HCT116 (cell line): ENCODE measurements around the gene OGA. TPM values are rescaled to one million over a fixed set of nuclear protein-coding genes. Genes with fewer than 3 reads are reported as not detected.

Source experiments
- ATAC-seq: fragments of 200-7000 bp; cut with Tn5 transposase; 2 replicates; pipeline ENCODE4 v1.9.1; 2020; ENCODE audit warnings: mild to moderate bottlenecking, moderate library complexity
- BruUV-seq: library from RNA; stranded (reverse); fragments of 400-500 nt; replicated peaks from 2 replicates; lab custom pipeline; 2021; lab: Mats Ljungman, UMichigan
- CTCF ChIA-PET: fragments of 300-600 bp; sonication (Branson Sonifier 250); formaldehyde crosslinking; loops from one replicate; lab custom pipeline; 2021; ENCODE audit warnings: antibody characterized with exemption; lab: Charles Lee
- POLR2A ChIA-PET: fragments of 300-600, 350-600 bp; sonication (Branson Sonifier 250); formaldehyde crosslinking; loops from one replicate; lab custom pipeline; 2021; ENCODE audit warnings: antibody characterized with exemption; lab: Charles Lee
- RAD21 ChIA-PET, 2 experiments: fragments of 300-600 bp; sonication (Branson Sonifier 250); formaldehyde crosslinking; loops; one replicate each; lab custom pipeline; 2023; ENCODE audit warnings: low total read pairs in 2 of 2; ENCODE audit not compliant: uncharacterized antibody in 2 of 2, unreplicated experiment in 2 of 2, low non-redundant PET in 1 of 2; lab: Charles Lee
- DNase-seq: peaks from one replicate; pipeline ENCODE4 v3.0.0-alpha.2; 2010; ENCODE audit warnings: low read depth, low spot score
- H2AFZ ChIP-seq: fragments of 200-600 bp; shearing (Covaris generic), sonication (generic); 2 replicates; pipeline ENCODE4 v1.6.1; 2017; ENCODE audit warnings: low read depth, mixed run types, mixed read lengths, antibody characterized with exemption, low read length; ENCODE audit not compliant: poor library complexity, severe bottlenecking
- H3K27ac ChIP-seq: 2 replicates; pipeline ENCODE4 v1.5.1; 2012; ENCODE audit warnings: low read depth, low read length
- H3K27me3 ChIP-seq: fragments of 200-600 bp; sonication (generic); 2 replicates; pipeline ENCODE4 v1.6.1; 2016; ENCODE audit warnings: mixed run types, low read length, mixed read lengths; ENCODE audit not compliant: insufficient read depth
- H3K36me3 ChIP-seq, 2 experiments: fragments of 200-500 bp in 1 of 2; fragments of 200-600 bp in 1 of 2; sonication (Bioruptor generic) in 1 of 2; sonication (generic) in 1 of 2; 2 replicates each; pipeline versions ENCODE4 v1.5.1 to v1.6.1; 2014 to 2016; ENCODE audit warnings: low read length in 2 of 2, inconsistent platforms in 1 of 2, mixed read lengths in 1 of 2, mixed run types in 1 of 2; ENCODE audit not compliant: insufficient read depth in 2 of 2, control insufficient read depth in 1 of 2
- H3K4me1 ChIP-seq, 2 experiments: fragments of 200-600 bp in 1 of 2; sonication (generic) in 1 of 2; 2 replicates each; pipeline versions ENCODE4 v1.5.1 to v1.6.1; 2012 to 2017; ENCODE audit warnings: low read length in 2 of 2, inconsistent platforms in 1 of 2, mild to moderate bottlenecking in 1 of 2, mixed read lengths in 1 of 2, mixed run types in 1 of 2, moderate library complexity in 1 of 2; ENCODE audit not compliant: insufficient read depth in 2 of 2, control insufficient read depth in 1 of 2
- H3K4me2 ChIP-seq: fragments of 200-600 bp; sonication (generic); 2 replicates; pipeline ENCODE4 v1.6.1; 2017; ENCODE audit warnings: mixed run types, low read length, mixed read lengths
- H3K4me3 ChIP-seq, 2 experiments: fragments of 200-600 bp in 1 of 2; sonication (generic) in 1 of 2; replicated peaks in 1 of 2; 2 replicates each; pipeline ENCODE4 v1.5.1; 2011 to 2016; ENCODE audit warnings: low read length in 2 of 2, control low read depth in 1 of 2, low read depth in 1 of 2, mild to moderate bottlenecking in 1 of 2, mixed read lengths in 1 of 2, mixed run types in 1 of 2
- H3K79me2 ChIP-seq: fragments of 200-600 bp; sonication (generic); 2 replicates; pipeline ENCODE4 v1.6.1; 2017; ENCODE audit warnings: mild to moderate bottlenecking, mixed run types, low read length, moderate library complexity, mixed read lengths; ENCODE audit not compliant: insufficient read depth
- H3K9ac ChIP-seq: fragments of 200-600 bp; sonication (generic); 2 replicates; pipeline ENCODE4 v1.6.1; 2016; ENCODE audit warnings: low read length, mixed read lengths
- H3K9me2 ChIP-seq: fragments of 200-600 bp; sonication (generic), shearing (Covaris generic); 2 replicates; pipeline ENCODE4 v1.6.1; 2017; ENCODE audit warnings: mixed run types, mild to moderate bottlenecking, moderate library complexity; ENCODE audit not compliant: insufficient read depth
- H3K9me3 ChIP-seq, 2 experiments: fragments of 200-500 bp in 1 of 2; fragments of 200-600 bp in 1 of 2; sonication (Bioruptor generic) in 1 of 2; sonication (generic) in 1 of 2; 2 replicates each; pipeline ENCODE4 v1.6.1; 2014 to 2017; ENCODE audit warnings: low read length in 2 of 2, mixed read lengths in 2 of 2, inconsistent platforms in 1 of 2, low read depth in 1 of 2, mild to moderate bottlenecking in 1 of 2, mixed run types in 1 of 2, moderate library complexity in 1 of 2; ENCODE audit not compliant: control insufficient read depth in 1 of 2, insufficient read depth in 1 of 2
- H4K20me1 ChIP-seq: fragments of 200-600 bp; sonication (generic), shearing (Covaris generic); 2 replicates; pipeline ENCODE4 v1.6.1; 2017; ENCODE audit warnings: mixed run types, mild to moderate bottlenecking, moderate library complexity; ENCODE audit not compliant: insufficient read depth
- ELF1 ChIP-seq: IDR thresholded peaks from 2 replicates; pipeline ENCODE4 v1.6.1; 2012; ENCODE audit warnings: low read depth, borderline replicate concordance
- EZH2 ChIP-seq: fragments of 200-600 bp; sonication (generic); IDR thresholded peaks from 2 replicates; pipeline ENCODE4 v1.6.1; 2017; ENCODE audit warnings: antibody characterized with exemption, mixed run types
- FOSL1 ChIP-seq: IDR thresholded peaks from 2 replicates; pipeline ENCODE4 v1.6.1; 2012; ENCODE audit warnings: low read depth
- RAD21 ChIP-seq: IDR thresholded peaks from 2 replicates; pipeline ENCODE4 v1.6.1; 2012; ENCODE audit warnings: low read depth, mild to moderate bottlenecking
- SIN3A ChIP-seq: IDR thresholded peaks from 2 replicates; pipeline ENCODE4 v1.6.1; 2012; ENCODE audit warnings: low read depth
- SRF ChIP-seq: IDR thresholded peaks from 2 replicates; pipeline ENCODE4 v1.6.1; 2012; ENCODE audit warnings: low read depth
- TCF7L2 ChIP-seq: IDR thresholded peaks from 2 replicates; pipeline ENCODE4 v1.7.0; 2011; ENCODE audit warnings: borderline replicate concordance, inconsistent platforms; ENCODE audit not compliant: insufficient read depth, insufficient read length; ENCODE audit errors: extremely low read depth
- ZFX ChIP-seq: fragments of 450-650 bp; IDR thresholded peaks from 2 replicates; pipeline ENCODE4 v1.6.1; 2017
- ZNF274 ChIP-seq: fragments of 200-500 bp; sonication (Bioruptor generic); IDR thresholded peaks from 2 replicates; pipeline ENCODE4 v1.6.1; 2014; ENCODE audit warnings: mild to moderate bottlenecking, low read depth, low read length, inconsistent platforms
- intact Hi-C: fragments of 100-400 bp; cut with micrococcal nuclease; formaldehyde crosslinking; loops from 2 replicates; pipeline ENCODE4 v1.10.0; 2022
- total RNA-seq: library from RNA; stranded (reverse); gene quantifications from one replicate; pipeline ENCODE4 v1.2.1, GENCODE V29; 2021; ENCODE audit not compliant: unreplicated experiment
- TF ChIP-seq, protein P1 (sequence below): IDR thresholded peaks from 2 replicates; pipeline ENCODE4 v1.6.1; 2012; ENCODE audit warnings: low read depth
- TF ChIP-seq, protein P2 (sequence below), 3 experiments: fragments of 200-600 bp in 1 of 3; sonication (generic) in 1 of 3; IDR thresholded peaks in 2 of 3; conservative IDR thresholded peaks in 1 of 3; 2 replicates each; pipeline ENCODE4 v1.5.1; 2012 to 2017; ENCODE audit warnings: low read depth in 2 of 3, low read length in 2 of 3, antibody characterized with exemption in 1 of 3, borderline replicate concordance in 1 of 3, control low read depth in 1 of 3, mild to moderate bottlenecking in 1 of 3, mixed read lengths in 1 of 3, mixed run types in 1 of 3, moderate library complexity in 1 of 3; ENCODE audit not compliant: insufficient read depth in 1 of 3
- TF ChIP-seq, protein P3 (sequence below): IDR thresholded peaks from 2 replicates; pipeline ENCODE4 v1.6.1; 2012

Gene OGA
- total RNA-seq, 1 experiment from 2014 or later = 127 TPM

DNA sequence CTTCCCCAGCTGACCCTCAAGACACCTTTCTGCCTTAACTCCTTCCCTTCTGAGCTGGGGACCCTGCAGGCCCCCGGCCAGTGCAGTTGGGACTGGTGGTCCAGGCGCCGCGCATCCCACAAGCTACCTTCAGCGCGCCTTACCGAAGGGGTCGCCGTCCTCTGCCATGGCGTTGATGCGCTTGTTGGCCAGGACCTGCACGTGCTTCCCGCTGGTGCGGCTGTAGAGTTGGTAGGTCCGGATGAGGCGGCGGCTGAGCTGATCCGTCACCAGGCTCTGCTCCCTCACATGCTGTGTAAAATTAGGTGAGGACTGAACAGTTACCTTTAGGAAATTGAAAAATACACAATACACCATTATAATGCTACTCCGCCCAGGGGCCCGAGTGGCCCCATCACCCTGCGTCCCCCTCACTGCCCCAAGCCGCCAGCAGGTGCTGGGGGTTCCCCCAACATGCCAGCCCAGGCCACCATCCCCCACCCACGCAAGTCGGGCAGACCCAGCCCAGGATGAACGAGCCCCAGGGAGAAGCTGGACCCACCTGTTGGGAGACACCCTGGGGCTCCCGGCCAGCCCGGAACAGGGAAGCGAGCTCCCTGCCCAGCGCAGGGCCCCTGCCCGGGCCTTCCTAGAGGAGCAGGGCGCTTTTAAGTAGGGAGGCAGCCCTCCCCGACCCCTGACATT, 43.5 kb downstream of the OGA start:
- ATAC-seq = no peak
- Histone ChIP-seq H4K20me1 (no peaks in the 10 kb centered on the region; the same call in 1 of the 2 replicates), H3K9ac (no peak overlapping the region), H3K36me3 (peaks cover 0 to 13% of the 10 kb centered on the region in 2 experiments; a peak in 1 of 4 replicates), H3K9me3 (no peaks in the 10 kb centered on the region), H2AFZ (no peak overlapping the region)
- no peak for TF ChIP-seq ELF1
- TF ChIP-seq SIN3A = no peak
- TF ChIP-seq, protein P1, sequence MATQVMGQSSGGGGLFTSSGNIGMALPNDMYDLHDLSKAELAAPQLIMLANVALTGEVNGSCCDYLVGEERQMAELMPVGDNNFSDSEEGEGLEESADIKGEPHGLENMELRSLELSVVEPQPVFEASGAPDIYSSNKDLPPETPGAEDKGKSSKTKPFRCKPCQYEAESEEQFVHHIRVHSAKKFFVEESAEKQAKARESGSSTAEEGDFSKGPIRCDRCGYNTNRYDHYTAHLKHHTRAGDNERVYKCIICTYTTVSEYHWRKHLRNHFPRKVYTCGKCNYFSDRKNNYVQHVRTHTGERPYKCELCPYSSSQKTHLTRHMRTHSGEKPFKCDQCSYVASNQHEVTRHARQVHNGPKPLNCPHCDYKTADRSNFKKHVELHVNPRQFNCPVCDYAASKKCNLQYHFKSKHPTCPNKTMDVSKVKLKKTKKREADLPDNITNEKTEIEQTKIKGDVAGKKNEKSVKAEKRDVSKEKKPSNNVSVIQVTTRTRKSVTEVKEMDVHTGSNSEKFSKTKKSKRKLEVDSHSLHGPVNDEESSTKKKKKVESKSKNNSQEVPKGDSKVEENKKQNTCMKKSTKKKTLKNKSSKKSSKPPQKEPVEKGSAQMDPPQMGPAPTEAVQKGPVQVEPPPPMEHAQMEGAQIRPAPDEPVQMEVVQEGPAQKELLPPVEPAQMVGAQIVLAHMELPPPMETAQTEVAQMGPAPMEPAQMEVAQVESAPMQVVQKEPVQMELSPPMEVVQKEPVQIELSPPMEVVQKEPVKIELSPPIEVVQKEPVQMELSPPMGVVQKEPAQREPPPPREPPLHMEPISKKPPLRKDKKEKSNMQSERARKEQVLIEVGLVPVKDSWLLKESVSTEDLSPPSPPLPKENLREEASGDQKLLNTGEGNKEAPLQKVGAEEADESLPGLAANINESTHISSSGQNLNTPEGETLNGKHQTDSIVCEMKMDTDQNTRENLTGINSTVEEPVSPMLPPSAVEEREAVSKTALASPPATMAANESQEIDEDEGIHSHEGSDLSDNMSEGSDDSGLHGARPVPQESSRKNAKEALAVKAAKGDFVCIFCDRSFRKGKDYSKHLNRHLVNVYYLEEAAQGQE = no peak
- TF ChIP-seq, protein P2, sequence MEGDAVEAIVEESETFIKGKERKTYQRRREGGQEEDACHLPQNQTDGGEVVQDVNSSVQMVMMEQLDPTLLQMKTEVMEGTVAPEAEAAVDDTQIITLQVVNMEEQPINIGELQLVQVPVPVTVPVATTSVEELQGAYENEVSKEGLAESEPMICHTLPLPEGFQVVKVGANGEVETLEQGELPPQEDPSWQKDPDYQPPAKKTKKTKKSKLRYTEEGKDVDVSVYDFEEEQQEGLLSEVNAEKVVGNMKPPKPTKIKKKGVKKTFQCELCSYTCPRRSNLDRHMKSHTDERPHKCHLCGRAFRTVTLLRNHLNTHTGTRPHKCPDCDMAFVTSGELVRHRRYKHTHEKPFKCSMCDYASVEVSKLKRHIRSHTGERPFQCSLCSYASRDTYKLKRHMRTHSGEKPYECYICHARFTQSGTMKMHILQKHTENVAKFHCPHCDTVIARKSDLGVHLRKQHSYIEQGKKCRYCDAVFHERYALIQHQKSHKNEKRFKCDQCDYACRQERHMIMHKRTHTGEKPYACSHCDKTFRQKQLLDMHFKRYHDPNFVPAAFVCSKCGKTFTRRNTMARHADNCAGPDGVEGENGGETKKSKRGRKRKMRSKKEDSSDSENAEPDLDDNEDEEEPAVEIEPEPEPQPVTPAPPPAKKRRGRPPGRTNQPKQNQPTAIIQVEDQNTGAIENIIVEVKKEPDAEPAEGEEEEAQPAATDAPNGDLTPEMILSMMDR (IDR thresholded peaks at IDR 0.05 in 2 of 3, conservative IDR thresholded peaks at IDR 0.05 in 1 of 3; ENCODE audit: borderline replicate concordance in 1 of 3, insufficient read depth in 1 of 3, low read depth in 2 of 3, low read length in 2 of 3) = no peak
- TF ChIP-seq TCF7L2 = no peak
- TF ChIP-seq ZNF274 = no peak
- no peak for TF ChIP-seq SRF
- TF ChIP-seq EZH2 = no peak
- no peak for TF ChIP-seq RAD21
- TF ChIP-seq ZFX = no peak
- TF ChIP-seq FOSL1 = no peak
- TF ChIP-seq, protein P3, sequence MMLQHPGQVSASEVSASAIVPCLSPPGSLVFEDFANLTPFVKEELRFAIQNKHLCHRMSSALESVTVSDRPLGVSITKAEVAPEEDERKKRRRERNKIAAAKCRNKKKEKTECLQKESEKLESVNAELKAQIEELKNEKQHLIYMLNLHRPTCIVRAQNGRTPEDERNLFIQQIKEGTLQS = no peak
- TF ChIP-seq, all 23 proteins: peak for 0
- intact Hi-C loops = no loop called here
- peaks cover 0 to 4% of the 10 kb centered on the region in 2 experiments; a peak in 2 of 4 replicates for H3K4me1 ChIP-seq
- H3K27me3 ChIP-seq = no peaks in the 10 kb centered on the region
- ChIA-PET RAD21 (no interaction called here), CTCF (no interaction called here), POLR2A (no interaction called here)
- BruUV-seq = no TSS peak
- H3K9me2 ChIP-seq = no peaks in the 10 kb centered on the region
- H3K79me2 ChIP-seq = peaks cover 9% of the 10 kb centered on the region; the same call in 1 of the 2 replicates
- no peak overlapping the region for H3K4me3 ChIP-seq
- H3K4me2 ChIP-seq = no peak overlapping the region
- no peak for DNase-seq
- H3K27ac ChIP-seq = no peak overlapping the region
